Calu3 (cell line): Measurements from ENCODE around the gene ST8SIA5. TPM values are rescaled to one million over a fixed set of nuclear protein-coding genes. Genes with fewer than 3 reads are reported as not detected.

ENCODE experiments used
- BruUV-seq: library from RNA; stranded (reverse); fragments of 400-500 nt; replicated peaks from 2 replicates; lab custom pipeline; 2021; lab: Mats Ljungman, UMichigan
- CTCF ChIA-PET: fragments of 300-600 bp; sonication (Branson Sonifier 250); formaldehyde crosslinking; loops from one replicate; lab custom pipeline; 2022; ENCODE audit warnings: antibody characterized with exemption; lab: Charles Lee
- DNase-seq: peaks from one replicate; pipeline ENCODE4 v3.0.0; 2022
- H3K27ac Mint-ChIP-seq: one replicate; pipeline ENCODE4 v1.8.0; 2022; ENCODE audit warnings: mixed read lengths; ENCODE audit not compliant: unreplicated experiment
- H3K27me3 Mint-ChIP-seq: one replicate; pipeline ENCODE4 v1.8.0; 2022; ENCODE audit warnings: mixed read lengths; ENCODE audit not compliant: unreplicated experiment
- H3K36me3 Mint-ChIP-seq: one replicate; pipeline ENCODE4 v1.8.0; 2022; ENCODE audit warnings: mild to moderate bottlenecking, moderate library complexity, mixed read lengths; ENCODE audit not compliant: insufficient read depth, unreplicated experiment
- H3K4me1 Mint-ChIP-seq: one replicate; pipeline ENCODE4 v1.8.0; 2022; ENCODE audit warnings: mild to moderate bottlenecking, low read depth, mixed read lengths; ENCODE audit not compliant: unreplicated experiment
- H3K4me3 Mint-ChIP-seq: one replicate; pipeline ENCODE4 v1.8.0; 2022; ENCODE audit warnings: mild to moderate bottlenecking, low read depth, moderate library complexity, mixed read lengths; ENCODE audit not compliant: unreplicated experiment
- H3K9me3 Mint-ChIP-seq: one replicate; pipeline ENCODE4 v1.8.0; 2022; ENCODE audit warnings: low read depth, mixed read lengths; ENCODE audit not compliant: unreplicated experiment
- intact Hi-C: fragments of 100-400 bp; cut with micrococcal nuclease; formaldehyde crosslinking; loops from one replicate; pipeline ENCODE4 v1.10.0; 2022; ENCODE audit not compliant: unreplicated experiment
- total RNA-seq: library from RNA; stranded (reverse); gene quantifications from 2 replicates; pipeline ENCODE4 v1.2.3, GENCODE V29; 2022
- TF ChIP-seq, protein P1 (sequence below): fragments of 200-600 bp; IDR thresholded peaks from one replicate; pipeline ENCODE4 v1.8.0; 2022; ENCODE audit warnings: antibody characterized with exemption; ENCODE audit not compliant: unreplicated experiment

The ST8SIA5 gene
- total RNA-seq, 1 experiment from 2014 or later: not detected

DNA sequence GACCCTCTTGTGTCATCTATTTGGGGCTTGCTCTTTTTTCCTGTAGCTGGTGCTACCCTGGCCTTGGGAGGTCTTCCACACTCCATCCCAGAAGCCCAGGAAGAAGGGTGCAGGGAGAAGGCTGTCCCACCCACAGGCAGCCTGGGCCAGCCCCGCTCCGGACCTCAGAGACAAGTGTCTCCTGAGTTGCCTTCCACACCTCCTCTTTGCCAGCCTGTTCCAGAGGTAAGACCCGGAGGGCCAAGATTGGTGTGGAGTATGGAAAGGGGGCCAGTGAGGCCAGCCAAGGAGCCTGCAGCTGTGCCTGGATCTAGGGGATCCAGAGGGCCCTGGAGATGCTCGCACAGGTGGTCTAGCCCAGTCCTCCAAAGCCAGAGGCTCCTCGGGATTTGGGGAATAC is 40.5 kb downstream of the ST8SIA5 start:
- DNase-seq: no peak
- CTCF ChIA-PET: no interaction called here
- H3K27ac Mint-ChIP-seq: no peak overlapping the region
- H3K36me3 Mint-ChIP-seq: peaks cover 6% of the 10 kb centered on the region
- no TSS peak for BruUV-seq
- peaks cover 21% of the 10 kb centered on the region for H3K4me1 Mint-ChIP-seq
- peaks cover 4% of the 10 kb centered on the region for H3K27me3 Mint-ChIP-seq
- H3K9me3 Mint-ChIP-seq: no peaks in the 10 kb centered on the region
- no peak overlapping the region for H3K4me3 Mint-ChIP-seq
- intact Hi-C loops: no loop called here
- TF ChIP-seq, protein P1, sequence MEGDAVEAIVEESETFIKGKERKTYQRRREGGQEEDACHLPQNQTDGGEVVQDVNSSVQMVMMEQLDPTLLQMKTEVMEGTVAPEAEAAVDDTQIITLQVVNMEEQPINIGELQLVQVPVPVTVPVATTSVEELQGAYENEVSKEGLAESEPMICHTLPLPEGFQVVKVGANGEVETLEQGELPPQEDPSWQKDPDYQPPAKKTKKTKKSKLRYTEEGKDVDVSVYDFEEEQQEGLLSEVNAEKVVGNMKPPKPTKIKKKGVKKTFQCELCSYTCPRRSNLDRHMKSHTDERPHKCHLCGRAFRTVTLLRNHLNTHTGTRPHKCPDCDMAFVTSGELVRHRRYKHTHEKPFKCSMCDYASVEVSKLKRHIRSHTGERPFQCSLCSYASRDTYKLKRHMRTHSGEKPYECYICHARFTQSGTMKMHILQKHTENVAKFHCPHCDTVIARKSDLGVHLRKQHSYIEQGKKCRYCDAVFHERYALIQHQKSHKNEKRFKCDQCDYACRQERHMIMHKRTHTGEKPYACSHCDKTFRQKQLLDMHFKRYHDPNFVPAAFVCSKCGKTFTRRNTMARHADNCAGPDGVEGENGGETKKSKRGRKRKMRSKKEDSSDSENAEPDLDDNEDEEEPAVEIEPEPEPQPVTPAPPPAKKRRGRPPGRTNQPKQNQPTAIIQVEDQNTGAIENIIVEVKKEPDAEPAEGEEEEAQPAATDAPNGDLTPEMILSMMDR: no peak

DNA sequence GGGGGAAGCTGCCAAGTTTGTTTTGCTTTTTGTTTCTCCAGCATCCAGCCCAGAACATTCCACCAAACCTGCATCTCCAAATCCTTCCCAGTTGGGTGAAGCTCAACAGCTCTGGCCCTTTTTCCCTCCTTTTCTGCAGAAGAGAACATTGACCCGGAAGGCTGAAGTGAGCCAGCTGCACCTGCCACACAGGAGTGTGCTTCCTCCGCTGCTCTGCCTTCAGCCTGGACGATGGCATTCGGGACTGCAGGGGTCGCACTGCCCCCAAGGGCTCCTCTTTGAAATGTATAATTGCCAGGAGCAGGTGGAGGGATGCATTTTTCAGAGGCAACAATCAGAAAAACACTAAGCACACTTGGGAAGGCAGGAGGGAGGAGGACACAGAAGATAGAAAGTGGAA is 41.8 kb downstream of the ST8SIA5 start:
- DNase-seq: no peak
- Mint-ChIP-seq H3K4me3 (no peak overlapping the region), H3K4me1 (peaks cover 21% of the 10 kb centered on the region), H3K27ac (no peak overlapping the region), H3K9me3 (no peaks in the 10 kb centered on the region), H3K27me3 (no peaks in the 10 kb centered on the region), H3K36me3 (peaks cover 6% of the 10 kb centered on the region)
- TF ChIP-seq, protein P1: no peak
- intact Hi-C loops: no loop called here
- CTCF ChIA-PET: no interaction called here
- no TSS peak for BruUV-seq

DNA sequence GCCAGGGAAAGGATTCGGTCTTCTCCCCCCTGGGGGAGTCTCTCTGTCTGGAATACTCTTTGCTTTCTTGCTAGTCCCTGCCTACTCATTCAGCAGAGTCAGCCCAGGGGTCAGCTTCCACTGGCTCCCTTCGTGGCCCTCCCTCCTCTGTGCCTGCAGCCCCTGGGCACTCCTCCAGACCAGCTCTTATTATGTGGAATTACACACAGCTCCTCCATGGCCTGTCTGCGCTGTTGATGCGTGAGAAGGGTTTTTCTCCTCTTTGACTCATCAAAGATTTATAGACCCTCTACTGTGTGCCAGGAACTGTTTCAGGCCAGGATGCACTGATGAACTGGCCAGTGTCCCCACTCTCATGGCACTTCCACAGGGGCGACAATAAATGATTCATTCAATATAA is 44.4 kb downstream of the ST8SIA5 start:
- Mint-ChIP-seq H3K36me3 (no peaks in the 10 kb centered on the region), H3K4me1 (peaks cover 3% of the 10 kb centered on the region), H3K9me3 (peaks cover under 1% of the 10 kb centered on the region), H3K4me3 (no peak overlapping the region), H3K27ac (no peak overlapping the region), H3K27me3 (no peaks in the 10 kb centered on the region)
- BruUV-seq: no TSS peak
- DNase-seq: no peak
- intact Hi-C loops: no loop called here
- TF ChIP-seq, protein P1: no peak
- CTCF ChIA-PET: no interaction called here

DNA sequence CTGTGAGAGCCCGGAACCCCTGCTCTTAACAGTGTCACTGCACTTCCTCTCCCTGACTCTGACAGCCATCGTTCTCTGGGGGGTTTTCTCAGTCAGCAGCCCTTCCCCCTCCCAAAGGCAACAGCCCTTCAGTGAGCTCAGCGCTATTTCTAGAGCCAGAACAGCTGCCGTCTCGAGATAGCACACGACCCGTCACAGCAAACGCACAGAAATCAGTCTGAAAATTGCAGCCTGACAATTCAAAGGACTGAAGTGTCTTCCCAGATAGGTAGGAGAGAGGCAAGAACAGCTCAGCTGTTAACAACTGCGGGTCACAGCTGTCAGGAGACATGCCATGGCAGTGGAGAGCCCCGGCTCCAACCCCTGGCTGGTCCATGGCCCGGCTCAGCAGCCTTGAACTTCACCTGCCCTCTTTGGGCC is 45.4 kb downstream of the ST8SIA5 start:
- intact Hi-C loops: no loop called here
- BruUV-seq: no TSS peak
- H3K27me3 Mint-ChIP-seq: no peaks in the 10 kb centered on the region
- CTCF ChIA-PET: no interaction called here
- peaks cover 2% of the 10 kb centered on the region for H3K9me3 Mint-ChIP-seq
- H3K4me3 Mint-ChIP-seq: no peak overlapping the region
- no peak for DNase-seq
- no peaks in the 10 kb centered on the region for H3K36me3 Mint-ChIP-seq
- TF ChIP-seq, protein P1: no peak
- no peak overlapping the region for H3K27ac Mint-ChIP-seq
- peaks cover 9% of the 10 kb centered on the region for H3K4me1 Mint-ChIP-seq
